ENCODE data around the gene ACAD10.

- TF ChIP-seq, protein P1, sequence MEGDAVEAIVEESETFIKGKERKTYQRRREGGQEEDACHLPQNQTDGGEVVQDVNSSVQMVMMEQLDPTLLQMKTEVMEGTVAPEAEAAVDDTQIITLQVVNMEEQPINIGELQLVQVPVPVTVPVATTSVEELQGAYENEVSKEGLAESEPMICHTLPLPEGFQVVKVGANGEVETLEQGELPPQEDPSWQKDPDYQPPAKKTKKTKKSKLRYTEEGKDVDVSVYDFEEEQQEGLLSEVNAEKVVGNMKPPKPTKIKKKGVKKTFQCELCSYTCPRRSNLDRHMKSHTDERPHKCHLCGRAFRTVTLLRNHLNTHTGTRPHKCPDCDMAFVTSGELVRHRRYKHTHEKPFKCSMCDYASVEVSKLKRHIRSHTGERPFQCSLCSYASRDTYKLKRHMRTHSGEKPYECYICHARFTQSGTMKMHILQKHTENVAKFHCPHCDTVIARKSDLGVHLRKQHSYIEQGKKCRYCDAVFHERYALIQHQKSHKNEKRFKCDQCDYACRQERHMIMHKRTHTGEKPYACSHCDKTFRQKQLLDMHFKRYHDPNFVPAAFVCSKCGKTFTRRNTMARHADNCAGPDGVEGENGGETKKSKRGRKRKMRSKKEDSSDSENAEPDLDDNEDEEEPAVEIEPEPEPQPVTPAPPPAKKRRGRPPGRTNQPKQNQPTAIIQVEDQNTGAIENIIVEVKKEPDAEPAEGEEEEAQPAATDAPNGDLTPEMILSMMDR (conservative IDR thresholded peaks at IDR 0.05; ENCODE audit: low read depth, low read length), result no peak
- TF ChIP-seq EZH2 (IDR thresholded peaks at IDR 0.05; ENCODE audit: borderline replicate concordance, low read depth, low read length, poor library complexity, severe bottlenecking), result no peak
Measured at GRCh38 chr12:111640506-111640905, 45.3 kb upstream of the ACAD10 start.

Data from A673 (cell line).